CD4-positive, alpha-beta T cell treated with Interleukin-17A for 1 hour (primary cell): Measurements from ENCODE around the gene VPS41.

Experiments used
- DNase-seq: peaks from one replicate; pipeline ENCODE4 v3.0.0-alpha.2; 2020

Gene VPS41

DNA sequence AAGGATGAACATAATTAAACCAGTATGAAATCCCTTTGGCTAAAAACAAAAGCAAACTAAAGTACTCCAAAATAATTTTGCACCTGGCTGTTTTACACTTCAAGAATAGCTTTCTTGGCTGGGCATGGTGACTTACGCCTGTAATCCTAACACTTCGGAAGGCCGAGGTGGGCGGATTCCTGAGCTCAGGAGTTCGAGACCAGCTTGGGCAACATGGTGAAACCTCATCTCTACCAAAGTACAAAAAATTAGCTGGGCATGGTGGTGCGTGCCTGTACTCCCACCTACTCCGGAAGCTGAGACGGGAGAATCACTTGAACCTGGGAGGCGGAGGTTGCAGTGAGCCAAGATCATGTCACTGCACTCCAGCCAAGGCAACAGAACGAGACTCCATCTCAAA, 185.7 kb downstream of the VPS41 start:
- DNase-seq = no peak

DNA sequence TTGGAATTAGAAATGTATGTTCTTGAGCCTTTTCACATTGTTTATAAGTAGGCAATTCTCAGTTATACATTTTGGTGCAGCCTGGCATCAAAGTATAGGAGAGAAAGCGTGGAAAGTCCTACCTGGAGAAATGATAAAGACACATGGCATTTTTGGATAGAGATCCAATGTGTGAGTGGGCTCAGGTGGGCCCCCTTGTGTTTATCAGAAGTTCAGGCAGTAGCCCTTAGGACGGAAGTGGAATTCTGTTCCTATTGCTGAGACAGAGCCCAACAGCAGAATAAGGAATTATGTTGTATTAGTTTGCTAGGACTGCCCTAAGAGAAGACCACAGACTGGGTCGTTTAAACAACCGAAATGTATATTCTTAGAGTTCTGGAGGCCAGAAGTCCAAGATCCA, 192.6 kb downstream of the VPS41 start:
- DNase-seq = no peak

DNA sequence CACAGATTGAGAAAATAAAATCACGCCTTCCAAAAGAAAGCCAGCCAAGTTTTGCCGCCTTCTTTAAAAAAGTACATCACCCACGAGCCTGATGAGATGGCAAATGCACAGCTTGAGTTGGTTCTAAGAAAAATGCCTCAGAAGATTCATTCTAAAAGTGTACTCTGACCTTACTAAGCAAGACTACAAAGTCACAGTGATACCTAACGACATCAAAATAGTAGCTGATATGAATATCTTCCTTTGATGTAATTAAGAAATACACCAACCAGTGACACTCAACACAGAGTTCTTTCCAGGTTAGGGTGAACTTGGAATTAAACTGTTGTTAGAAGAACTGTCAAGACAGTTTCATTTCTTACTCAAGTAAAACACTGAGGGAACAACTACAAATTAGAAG, 199.9 kb downstream of the VPS41 start:
- DNase-seq = no peak

DNA sequence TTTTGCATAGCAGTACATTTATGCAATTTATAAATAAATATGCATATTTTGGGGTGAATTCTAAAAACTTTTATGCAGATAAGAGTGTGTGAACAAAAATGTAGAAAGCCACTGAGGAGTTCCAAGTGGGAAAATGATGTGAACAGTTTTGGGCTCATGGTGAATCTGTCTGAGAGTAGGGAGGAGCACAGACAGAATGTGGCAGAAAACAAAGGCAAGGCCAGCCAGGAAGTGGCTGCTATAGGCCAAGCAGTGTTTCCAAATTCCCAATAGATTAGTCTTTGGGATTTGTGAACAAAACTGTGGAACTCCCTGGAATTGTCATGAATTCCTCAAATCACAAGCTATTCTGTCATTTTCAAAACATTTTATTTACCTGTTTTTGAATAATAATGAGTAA, 204.2 kb downstream of the VPS41 start:
- no peak for DNase-seq

DNA sequence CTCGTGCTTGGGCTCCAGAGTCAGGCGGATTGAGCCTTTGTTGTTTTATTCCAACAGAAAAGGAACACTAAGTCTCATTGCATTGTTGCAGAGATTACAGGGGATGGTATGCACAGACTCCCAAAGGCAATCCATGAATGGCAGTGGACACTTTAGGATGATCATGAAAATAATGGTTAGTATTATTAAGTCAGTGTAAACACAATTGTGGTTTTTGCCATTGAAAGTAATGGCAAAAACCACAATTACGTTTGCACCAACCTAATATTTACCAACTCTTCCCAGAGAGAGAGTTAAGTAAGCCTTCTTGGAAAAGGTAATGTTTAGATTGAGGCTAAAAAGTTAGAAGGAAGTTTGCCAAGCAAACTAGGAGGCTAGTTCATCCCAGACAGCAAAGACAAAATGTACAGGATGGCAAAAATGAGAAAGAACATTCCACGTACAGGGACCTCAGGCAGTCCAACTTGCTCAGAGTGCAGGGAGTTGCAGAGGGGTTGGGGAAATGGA, 204.9 kb downstream of the VPS41 start:
- no peak for DNase-seq

DNA sequence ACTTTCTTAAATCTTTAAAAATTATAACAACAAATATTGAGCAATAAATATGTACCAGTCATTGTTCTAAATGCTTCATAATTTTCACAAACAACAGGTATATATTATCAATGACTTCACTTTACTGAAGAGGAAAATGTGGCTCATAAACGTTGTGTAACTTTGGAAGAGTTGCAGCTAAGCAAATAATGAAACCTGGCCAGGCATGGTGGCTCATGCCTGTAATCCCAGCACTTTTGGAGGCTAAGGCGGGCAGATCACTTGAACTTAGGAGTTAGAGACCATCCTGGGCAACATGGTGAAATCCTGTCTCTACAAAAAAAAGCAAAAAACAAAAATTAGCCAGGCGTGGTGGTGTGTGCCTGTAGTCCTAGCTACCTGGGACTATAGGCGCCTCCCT, 205.9 kb downstream of the VPS41 start:
- no peak for DNase-seq

DNA sequence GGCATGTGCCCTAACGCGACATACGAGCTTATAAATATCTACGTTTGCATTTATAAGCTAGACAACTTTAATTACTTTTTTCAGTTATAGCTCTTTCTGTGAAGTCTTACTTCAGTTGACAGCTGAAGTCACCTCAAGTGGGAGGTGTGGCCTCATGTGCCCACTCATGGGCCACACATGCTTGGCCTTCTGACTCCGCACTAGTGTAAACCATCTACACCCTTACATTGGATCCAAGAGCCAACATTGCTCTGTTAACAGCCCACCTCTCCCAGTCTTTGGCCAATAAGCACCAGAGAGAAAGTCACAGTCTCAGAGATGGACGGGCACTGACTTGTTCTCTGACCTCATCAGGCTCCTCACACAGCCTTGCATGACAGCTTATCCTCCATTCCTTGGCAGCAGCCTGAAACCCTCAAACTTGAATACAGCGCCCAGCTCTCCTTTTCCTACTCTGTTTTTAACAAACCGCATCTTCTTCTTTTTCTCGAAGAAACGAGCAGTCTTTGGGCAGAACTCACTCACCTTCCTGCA, 206.9 kb downstream of the VPS41 start:
- DNase-seq = no peak

DNA sequence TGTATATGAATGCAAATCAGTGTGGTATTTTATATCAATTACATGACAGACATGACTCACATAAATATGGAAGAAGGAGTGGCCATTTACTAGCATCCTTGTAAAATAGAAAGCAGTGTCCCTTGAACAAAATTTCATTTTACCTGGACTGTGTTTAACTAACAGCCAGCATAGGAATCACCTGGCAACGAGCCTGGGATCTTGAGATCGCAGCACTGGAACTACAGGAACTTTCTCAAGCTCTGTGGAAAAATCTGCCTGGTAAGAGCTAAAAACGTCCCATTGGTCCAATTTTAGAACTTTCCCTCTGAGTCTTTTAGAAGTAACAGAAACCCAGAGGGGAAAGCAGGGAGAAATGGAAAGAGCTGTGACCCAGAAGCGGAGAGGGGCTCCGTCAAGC, 208.9 kb downstream of the VPS41 start:
- DNase-seq = no peak

DNA sequence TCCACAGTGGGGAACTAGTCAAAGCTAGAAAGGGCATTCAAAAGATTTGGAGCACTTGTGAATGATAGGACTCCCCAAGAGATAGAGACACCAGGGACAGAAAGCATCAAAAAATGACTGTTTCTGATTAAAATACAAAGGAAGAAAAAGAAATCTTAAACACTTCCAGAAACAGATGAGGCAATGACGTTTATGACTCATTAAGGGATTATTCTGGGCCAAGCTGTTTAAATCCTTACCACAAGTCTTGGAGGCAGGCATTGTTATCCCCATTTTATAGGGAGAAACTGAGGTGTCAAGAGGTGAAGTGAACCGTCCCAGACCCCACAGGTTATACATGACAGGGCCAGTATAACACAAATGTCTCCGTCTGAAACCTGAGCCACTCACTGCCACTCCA, 209.5 kb downstream of the VPS41 start:
- no peak for DNase-seq

DNA sequence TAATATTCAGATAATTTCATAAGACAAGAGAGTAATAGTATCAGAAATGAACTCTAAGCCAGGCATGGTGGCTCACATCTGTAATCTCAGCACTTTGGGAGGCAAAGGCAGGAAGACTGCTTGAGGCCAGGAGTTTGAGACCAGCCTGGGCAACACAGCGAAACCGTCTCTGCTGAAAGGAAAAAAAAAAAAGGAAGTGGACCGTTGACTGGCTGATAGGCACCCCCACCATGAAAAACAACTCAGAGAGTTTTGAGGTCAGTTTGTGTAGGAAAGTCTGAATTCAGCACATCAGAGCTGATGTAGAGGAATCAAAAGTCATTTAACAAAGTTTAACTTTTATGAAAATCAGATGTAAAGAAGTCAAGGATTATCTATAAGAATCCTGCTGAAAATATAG, 214.7 kb downstream of the VPS41 start:
- DNase-seq = no peak

DNA sequence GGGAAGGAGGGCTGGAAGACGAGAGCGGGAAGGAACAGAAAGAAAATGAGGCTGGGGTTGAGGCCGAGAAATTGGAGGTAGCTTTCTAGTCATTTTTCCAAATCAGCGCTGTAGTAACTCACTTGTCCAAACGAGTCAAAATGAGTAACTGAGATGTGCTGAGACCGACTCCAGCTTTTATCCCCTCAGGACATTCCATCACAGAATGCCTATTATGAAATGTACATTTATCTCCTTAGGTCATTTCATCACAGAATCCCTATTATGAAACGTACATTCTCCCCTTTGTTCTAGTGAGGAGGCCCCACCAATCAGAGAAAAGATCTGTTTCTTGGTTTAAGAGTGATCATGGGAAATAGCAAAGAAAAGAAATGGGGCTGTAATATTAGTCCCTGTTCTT, 222.1 kb downstream of the VPS41 start:
- DNase-seq = no peak

DNA sequence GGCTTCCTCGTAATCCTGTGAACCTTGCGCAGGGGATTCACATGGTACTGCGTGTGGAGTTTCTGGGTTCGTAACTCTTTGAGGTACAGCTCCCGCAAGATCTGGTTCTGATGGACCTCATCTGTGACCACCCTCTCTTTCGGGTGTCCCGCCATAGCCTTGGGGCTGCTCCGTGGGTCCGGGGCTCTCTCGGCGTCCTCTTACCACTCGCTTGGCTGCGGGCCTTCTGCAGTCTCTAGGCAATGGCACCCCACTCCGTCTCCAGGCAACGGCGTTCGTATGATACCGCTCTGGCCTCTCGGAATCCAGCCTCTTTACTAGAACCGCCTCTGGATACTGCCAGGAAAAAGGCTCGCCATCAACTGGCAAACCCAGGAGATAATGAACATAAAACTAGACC, 223.1 kb downstream of the VPS41 start:
- DNase-seq = no peak

DNA sequence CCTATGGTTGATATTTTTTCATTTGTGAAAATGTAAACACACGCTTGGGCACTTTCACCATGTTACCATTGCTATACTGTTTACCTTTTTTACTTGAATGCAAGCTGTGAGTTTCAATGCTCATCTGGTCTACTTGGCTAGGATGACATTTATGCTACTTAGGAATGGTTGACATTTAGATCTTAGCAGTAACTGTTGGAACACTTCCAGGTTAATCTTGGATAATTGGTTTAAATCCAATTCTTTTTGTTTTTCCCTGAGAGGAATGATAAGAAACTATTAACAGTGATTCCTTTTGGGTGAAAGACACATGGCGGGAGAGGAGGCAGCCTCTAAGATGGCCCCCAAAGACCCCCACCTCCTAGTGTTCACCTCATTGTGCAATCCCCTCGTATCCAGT, 226.4 kb downstream of the VPS41 start:
- DNase-seq = no peak

DNA sequence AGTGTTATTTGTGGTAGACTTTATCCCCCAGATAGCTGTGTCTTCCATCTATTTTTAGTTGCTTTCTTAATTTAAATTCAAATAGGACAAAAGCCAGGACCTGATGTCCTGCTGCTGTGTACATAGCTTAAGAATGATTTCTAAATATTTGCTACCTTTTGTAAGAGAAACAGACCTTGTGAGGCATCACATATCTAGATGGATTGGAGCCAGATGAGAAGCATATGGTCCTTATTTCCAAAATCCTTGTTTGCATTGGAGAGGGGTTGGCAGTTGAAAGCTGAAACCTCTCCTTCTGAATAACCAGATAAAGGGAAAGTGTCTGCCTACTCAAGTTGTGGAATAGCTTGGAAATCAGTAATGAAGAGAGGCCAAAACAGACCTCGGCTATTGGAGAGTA, 227.1 kb downstream of the VPS41 start:
- no peak for DNase-seq

DNA sequence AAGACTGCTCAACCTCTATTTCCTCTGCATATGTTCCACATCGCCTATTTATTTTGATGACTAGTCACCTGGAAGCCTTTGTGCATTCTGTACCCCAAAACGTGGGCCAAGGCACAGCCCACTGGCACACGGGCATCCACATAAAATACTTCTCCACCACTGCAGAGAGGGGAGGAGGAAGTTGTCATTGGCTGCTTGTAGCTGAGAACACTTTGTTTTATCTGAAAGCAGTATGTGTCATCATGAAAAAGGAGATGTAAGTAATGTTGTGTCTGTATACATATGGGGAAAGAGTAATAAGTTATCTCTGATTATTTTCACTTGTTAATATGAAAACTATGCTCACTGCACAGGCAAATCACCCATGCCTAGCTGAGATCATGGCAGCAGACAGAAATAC, 229.6 kb downstream of the VPS41 start:
- DNase-seq = no peak

DNA sequence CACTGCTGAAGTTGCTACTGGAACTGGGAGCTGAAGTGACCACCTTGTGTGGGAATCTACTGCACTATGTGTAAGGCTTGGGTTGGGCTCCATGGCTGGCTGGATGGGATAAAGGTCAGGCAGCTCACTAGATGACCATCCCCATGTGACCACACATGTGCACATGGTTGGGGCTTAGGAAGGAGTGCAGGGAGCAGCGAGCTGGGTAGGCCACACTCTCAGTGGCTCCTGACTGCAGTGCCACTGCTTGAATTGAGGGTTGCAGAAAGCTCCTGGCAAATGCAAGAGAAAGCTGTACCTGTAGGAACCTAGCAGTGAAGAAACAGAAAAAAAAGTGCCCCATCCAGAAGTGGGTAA, 230.3 kb downstream of the VPS41 start:
- DNase-seq = no peak

DNA sequence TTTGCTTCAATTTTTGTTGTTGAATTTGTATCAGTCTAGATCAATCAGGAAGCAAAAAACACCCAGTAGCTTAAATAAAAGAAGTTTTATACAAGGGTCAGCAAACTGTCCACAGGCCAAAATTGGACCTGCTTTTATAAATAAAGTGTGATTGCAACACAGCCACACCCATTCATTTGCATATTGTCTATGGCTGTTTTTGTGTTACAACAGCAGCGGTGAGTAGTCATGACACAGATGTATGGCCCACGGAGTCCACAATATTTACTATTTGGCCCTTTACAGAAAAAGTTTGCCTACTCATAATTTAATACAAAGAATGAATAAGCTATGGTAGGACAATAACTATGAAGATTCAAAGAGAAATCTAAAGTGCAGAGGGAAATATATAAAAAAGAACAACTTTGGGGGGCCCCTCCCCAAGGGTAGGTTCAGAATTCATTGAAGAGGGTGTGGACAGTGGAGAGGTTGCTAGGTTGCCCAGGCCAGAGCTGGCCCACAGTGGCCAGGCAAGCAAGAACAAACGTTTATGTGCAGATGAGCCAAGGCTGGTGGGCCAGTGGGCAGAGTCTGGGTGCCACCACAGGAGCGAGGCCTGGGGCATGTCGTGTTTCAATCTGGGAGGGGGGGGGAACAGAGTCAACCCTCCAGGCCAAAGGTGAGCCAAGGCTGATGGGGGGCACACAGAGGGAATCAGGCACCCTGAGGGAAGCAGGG, 230.9 kb downstream of the VPS41 start:
- no peak for DNase-seq

DNA sequence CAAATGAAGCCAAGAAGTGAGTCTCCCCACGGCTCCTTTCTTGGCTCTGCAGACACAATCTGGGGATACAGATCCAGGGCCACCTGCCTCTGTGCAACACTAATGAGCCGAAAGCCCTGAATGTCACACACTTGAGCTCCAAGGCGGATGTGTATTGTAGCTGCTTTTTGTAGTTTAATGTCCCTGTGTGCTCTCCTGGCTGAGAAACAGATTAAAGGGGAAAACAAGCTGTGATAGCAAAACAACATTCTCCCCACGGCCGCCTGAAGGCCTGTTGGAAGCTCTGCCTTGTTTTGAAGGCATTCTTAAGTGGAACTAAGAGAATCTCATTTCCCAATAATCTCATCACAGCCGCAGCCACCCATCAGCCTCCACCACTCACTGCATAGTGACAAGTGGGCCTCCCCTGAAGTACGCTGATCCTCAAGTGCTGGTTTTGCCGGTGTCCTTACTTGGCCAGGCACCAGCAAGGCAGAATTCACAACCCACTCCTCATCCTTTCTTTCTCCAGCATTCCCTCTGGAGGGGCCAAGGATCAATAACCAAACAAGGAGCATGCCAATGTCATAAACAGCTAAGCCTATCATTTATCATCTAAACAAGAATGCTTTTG, 233.4 kb downstream of the VPS41 start:
- DNase-seq = no peak

DNA sequence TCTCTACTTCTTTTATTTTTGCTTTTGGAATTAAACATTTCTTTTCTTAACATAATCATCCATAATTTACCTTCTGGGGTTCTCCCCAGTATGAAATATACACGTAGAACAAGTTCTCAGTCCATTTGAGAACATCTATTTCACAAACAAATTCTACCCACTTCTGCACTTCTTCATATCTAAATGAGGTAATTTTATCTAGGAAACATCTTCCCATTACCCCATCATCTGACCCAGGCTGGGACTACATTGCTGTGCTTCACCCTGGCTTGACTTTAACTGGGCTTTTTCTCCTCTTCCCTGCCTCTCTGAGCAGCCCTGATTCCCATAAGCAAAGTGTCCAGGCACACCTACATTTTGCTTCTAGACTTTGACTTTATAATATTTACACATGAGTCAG, 234.5 kb downstream of the VPS41 start:
- DNase-seq = no peak

DNA sequence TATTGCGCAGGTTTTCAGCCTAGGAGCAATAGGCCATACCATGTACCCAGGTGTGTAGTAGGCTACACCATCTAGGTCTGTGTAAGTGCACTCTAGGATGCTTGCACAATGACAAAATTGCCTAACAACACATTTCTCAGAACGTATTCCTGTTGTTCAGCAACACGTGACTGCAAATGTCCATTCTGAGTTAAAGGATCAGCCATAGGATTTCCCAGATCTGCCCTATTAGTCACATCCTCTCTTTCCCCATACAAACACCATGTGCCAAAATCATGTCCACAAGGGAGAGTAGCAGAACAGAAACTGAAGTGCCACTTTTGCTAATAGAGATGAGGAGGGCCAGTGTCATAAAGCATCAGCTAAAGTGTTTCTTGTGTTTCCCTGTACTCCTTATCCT, 235.2 kb downstream of the VPS41 start:
- DNase-seq = no peak
